Transverse colon (tissue), 4 donors: ENCODE results near the gene GALNT2.

Experiments
- EP300 ChIP-seq: sonication (generic); formaldehyde crosslinking; IDR thresholded peaks from one replicate; pipeline ENCODE4 v1.6.1; 2017; ENCODE audit warnings: antibody characterized with exemption, low read depth
- POLR2AphosphoS5 ChIP-seq, 3 donors: sonication (generic); formaldehyde crosslinking; IDR thresholded peaks; one replicate each; pipeline ENCODE4 v1.6.1; 2016; ENCODE audit warnings: antibody characterized with exemption in 3 of 3
- TF ChIP-seq, protein P1 (sequence below), 5 experiments: fragments of 200-600 bp in 3 of 5; fragments of 450-650 bp in 2 of 5; sonication (generic) in 3 of 5; IDR thresholded peaks; 1 replicate in 2 of 5; 2 replicates in 3 of 5; pipeline ENCODE4 v1.5.1; 2016 to 2017; ENCODE audit warnings: antibody characterized with exemption in 5 of 5, inconsistent platforms in 3 of 5, mild to moderate bottlenecking in 2 of 5, moderate library complexity in 1 of 5

DNA sequence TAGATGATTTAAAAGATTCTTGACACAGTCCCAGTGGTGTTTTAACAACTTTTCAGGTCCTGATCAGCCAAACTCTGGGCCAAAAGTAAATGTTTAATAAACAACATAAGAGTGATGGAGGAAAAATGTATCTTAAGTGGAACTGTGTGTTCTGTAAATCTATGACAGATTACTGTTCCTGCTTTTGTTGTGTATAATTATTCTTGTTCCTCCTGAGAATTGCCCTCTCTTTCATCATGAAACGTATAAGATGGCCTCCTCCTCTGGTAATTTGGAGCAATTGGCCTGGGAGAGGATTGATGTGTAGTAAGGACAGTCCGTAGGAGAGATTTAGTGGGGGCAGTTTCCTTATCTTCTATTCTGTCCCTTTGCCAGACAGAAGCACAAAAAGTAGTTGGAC is 34.5 kb downstream of the GALNT2 start:
- TF ChIP-seq, protein P1, sequence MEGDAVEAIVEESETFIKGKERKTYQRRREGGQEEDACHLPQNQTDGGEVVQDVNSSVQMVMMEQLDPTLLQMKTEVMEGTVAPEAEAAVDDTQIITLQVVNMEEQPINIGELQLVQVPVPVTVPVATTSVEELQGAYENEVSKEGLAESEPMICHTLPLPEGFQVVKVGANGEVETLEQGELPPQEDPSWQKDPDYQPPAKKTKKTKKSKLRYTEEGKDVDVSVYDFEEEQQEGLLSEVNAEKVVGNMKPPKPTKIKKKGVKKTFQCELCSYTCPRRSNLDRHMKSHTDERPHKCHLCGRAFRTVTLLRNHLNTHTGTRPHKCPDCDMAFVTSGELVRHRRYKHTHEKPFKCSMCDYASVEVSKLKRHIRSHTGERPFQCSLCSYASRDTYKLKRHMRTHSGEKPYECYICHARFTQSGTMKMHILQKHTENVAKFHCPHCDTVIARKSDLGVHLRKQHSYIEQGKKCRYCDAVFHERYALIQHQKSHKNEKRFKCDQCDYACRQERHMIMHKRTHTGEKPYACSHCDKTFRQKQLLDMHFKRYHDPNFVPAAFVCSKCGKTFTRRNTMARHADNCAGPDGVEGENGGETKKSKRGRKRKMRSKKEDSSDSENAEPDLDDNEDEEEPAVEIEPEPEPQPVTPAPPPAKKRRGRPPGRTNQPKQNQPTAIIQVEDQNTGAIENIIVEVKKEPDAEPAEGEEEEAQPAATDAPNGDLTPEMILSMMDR (IDR thresholded peaks at IDR 0.05), result no peak
- TF ChIP-seq POLR2AphosphoS5 (IDR thresholded peaks at IDR 0.05) (no peak), EP300 (no peak)
